ENCODE data around the gene PHF2. TPM values are rescaled to one million over a fixed set of nuclear protein-coding genes. Genes with fewer than 3 reads are reported as not detected.

Gene PHF2
- total RNA-seq, 4 donors from 2014 or later, result 22.6 to 40.2 (median 28.4) TPM

DNA sequence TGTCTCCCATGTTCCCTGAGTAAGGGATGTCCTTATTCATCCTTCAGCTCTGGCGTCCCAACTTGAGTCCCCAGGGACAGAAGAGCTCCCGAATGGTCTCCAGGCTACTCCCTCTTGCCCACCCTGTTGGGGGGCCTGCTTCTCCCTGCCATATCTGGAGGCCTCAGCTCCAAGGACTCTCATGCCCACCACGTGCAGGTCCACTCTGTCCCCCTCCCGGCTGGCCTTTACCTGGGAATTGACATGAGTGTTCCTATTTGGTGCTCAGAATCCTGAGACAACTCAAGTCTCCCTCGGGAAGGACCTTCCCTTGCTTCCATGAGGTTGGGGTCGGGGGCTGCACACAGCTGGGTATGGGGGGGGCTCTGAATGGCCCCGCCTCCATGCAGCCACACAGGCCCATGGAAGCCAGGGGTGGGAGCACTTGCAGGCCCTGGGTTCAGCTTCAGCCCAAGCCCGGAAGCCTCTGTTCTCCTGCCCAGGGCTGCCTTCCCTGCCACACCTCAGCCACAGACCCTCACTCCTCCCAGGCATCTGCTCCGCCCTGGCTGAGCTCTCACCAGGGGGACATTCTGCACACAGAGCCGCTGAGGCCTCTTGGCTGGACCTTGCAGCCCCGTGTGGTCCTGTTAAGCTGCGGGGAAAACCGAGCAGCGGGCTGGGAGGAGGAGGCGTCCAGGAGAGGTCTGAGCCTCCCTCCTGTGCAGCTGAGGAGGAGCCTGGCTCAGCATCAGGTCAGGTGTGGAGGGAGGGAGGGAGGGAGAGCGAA is 121.9 kb downstream of the PHF2 start:
- Histone ChIP-seq H3K27me3 (no peaks in the 10 kb centered on the region), H3K27ac (no peak overlapping the region), H3K4me1 (no peaks in the 10 kb centered on the region), H3K9me3 (peaks cover under 1% of the 10 kb centered on the region), H3K4me3 (no peak overlapping the region), H3K36me3 (no peaks in the 10 kb centered on the region)
- 82% methylated on average over 14 of the region's 16 CpGs for WGBS
- TF ChIP-seq EP300 (IDR thresholded peaks at IDR 0.05) (no peak), POLR2A (IDR thresholded peaks at IDR 0.05) (no peak), POLR2AphosphoS5 (IDR thresholded peaks at IDR 0.05) (no peak)
- TF ChIP-seq, protein P1, sequence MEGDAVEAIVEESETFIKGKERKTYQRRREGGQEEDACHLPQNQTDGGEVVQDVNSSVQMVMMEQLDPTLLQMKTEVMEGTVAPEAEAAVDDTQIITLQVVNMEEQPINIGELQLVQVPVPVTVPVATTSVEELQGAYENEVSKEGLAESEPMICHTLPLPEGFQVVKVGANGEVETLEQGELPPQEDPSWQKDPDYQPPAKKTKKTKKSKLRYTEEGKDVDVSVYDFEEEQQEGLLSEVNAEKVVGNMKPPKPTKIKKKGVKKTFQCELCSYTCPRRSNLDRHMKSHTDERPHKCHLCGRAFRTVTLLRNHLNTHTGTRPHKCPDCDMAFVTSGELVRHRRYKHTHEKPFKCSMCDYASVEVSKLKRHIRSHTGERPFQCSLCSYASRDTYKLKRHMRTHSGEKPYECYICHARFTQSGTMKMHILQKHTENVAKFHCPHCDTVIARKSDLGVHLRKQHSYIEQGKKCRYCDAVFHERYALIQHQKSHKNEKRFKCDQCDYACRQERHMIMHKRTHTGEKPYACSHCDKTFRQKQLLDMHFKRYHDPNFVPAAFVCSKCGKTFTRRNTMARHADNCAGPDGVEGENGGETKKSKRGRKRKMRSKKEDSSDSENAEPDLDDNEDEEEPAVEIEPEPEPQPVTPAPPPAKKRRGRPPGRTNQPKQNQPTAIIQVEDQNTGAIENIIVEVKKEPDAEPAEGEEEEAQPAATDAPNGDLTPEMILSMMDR (IDR thresholded peaks at IDR 0.05), result no peak
- DNase-seq (ENCODE audit: low spot score in 2 of 2), result no peak

DNA sequence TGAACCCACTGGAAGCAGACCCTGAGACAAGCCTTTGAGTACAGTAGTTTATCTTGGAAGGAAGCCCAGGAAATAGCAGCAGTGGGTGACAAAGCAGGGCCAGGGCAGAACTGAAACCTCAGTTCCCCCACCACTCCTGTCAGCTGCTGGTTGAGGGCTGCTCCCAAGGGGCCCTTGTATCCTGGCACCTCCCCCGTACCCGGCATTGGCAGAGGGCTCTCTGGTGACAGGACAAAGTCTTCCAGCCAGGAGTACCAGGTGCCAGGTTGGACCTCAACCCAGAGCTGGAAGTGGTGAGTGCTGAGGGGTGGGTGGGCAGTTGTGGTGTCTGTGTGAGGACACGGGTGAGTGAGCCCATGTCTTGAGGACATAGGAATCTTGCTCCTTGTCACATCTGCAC is 123.3 kb downstream of the PHF2 start:
- Histone ChIP-seq H3K9me3 (peaks cover 12% of the 10 kb centered on the region), H3K27me3 (no peaks in the 10 kb centered on the region), H3K36me3 (no peaks in the 10 kb centered on the region), H3K4me1 (no peaks in the 10 kb centered on the region), H3K27ac (no peak overlapping the region), H3K4me3 (no peak overlapping the region)
- WGBS, result 83% methylated on average over 3 of the region's 3 CpGs
- no peak for DNase-seq (ENCODE audit: low spot score in 2 of 2)
- TF ChIP-seq POLR2AphosphoS5 (IDR thresholded peaks at IDR 0.05), result no peak
- no peak for TF ChIP-seq EP300 (IDR thresholded peaks at IDR 0.05)
- TF ChIP-seq POLR2A (IDR thresholded peaks at IDR 0.05), result no peak
- TF ChIP-seq, protein P1 (IDR thresholded peaks at IDR 0.05), result no peak

DNA sequence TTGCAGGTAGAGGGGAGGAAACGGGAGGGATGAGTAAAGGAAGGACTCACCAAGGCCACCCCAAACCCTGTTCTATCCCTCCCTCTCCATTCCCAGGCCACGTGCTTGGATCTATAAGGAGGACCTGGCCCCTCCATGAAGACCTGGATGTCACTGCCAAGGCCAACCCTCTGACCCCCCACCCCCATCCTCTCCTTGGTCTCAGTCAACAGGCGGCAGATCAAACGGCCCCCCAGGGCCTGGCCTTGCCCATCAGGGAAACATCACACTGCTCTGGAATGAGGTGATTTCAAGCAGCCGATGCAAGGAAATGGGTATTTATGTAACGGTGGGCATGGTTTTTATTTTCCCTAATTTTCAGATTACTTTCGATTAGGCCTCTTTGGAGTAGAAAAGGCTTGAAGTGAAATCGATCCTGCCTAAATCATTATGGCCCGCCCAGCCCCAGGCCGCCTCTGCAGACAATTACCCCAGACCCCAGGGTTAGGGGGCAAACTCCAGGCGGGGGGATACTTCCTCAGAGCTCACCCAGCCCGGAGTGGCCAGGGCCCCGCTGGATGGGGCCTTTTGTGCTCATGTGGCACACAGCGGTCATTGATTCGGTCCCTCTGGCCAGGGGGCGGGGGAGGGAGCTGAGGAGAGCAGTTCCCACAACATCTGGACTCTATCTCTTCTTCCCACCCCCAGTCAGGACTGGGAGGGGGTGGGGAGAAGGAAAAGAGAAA is 125.3 kb downstream of the PHF2 start:
- DNase-seq (ENCODE audit: low spot score in 2 of 2), result no peak
- H3K27ac ChIP-seq, result no peak overlapping the region
- H3K36me3 ChIP-seq, result no peaks in the 10 kb centered on the region
- H3K4me3 ChIP-seq, result no peak overlapping the region
- TF ChIP-seq POLR2AphosphoS5 (IDR thresholded peaks at IDR 0.05) (no peak), EP300 (IDR thresholded peaks at IDR 0.05) (no peak), POLR2A (IDR thresholded peaks at IDR 0.05) (no peak)
- TF ChIP-seq, protein P1 (IDR thresholded peaks at IDR 0.05), result no peak
- H3K4me1 ChIP-seq, result no peaks in the 10 kb centered on the region
- H3K9me3 ChIP-seq, result peaks cover 12% of the 10 kb centered on the region
- WGBS, result 82% methylated on average over 16 of the region's 16 CpGs
- H3K27me3 ChIP-seq, result no peaks in the 10 kb centered on the region

DNA sequence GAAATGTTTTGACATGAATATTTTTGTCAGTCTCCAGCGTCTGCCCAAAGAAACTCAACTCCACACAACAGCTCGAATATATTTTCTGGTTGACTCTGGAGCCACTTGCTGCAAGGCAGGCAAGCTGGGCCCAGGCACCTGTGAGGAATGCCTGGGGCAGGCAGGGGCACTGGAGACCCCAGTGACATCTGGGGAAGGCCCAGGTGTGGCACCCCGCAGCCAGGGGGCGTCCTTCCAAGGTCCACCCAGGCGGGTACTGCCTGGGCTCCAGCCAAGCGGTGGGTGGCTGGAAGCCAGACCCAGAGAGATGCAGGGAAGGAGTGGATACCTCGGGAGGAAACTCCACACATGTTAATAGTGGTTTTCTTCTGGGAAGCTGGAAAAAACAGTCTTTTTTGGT is 125.9 kb downstream of the PHF2 start:
- H3K4me1 ChIP-seq, result no peaks in the 10 kb centered on the region
- 64% methylated on average over 7 of the region's 7 CpGs for WGBS
- H3K9me3 ChIP-seq, result peaks cover 12% of the 10 kb centered on the region
- no peak for DNase-seq (ENCODE audit: low spot score in 2 of 2)
- no peaks in the 10 kb centered on the region for H3K36me3 ChIP-seq
- H3K4me3 ChIP-seq, result no peak overlapping the region
- TF ChIP-seq, protein P1 (IDR thresholded peaks at IDR 0.05), result no peak
- TF ChIP-seq EP300 (IDR thresholded peaks at IDR 0.05), result no peak
- TF ChIP-seq POLR2AphosphoS5 (IDR thresholded peaks at IDR 0.05), result no peak
- TF ChIP-seq POLR2A (IDR thresholded peaks at IDR 0.05), result no peak
- no peaks in the 10 kb centered on the region for H3K27me3 ChIP-seq
- H3K27ac ChIP-seq, result no peak overlapping the region

DNA sequence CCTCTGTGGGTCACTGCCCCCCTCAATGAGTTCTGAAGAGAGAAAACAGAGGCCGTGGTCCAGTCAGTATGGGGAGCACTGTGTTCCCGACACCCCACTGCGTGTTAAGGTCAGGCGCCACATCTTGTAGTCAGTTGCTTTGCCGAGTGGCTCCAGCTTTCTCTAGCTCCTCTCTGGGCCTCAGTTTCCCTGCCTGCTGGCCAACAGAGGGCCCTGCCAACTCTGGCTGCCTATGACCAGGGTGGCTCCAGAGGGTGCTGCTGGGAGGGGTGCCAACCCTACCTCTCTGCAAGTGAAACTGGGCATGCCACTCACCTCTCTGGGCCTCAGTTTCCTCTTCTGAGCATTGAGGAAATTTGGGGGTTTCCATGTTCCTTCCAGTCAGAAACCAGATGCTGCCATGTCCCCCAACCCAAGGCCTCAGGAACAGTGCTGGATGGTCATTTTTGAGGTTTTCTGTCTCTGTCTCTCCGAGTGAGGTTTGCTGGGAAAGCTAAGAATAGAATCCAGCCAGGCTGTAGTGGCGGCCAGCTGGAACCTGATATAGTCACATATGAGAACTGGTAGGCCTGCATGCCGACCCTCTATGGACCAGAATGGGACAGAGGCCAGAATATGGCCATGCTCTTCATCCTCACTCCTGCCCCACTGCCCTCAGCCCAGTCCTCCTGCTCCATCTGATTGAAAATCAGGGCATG is 132.1 kb downstream of the PHF2 start:
- no CpG with 5 or more reads among the region's 8 CpGs for WGBS
- Histone ChIP-seq H3K36me3 (no peaks in the 10 kb centered on the region), H3K9me3 (peaks cover 10% of the 10 kb centered on the region), H3K27me3 (no peaks in the 10 kb centered on the region), H3K4me1 (no peaks in the 10 kb centered on the region), H3K4me3 (no peak overlapping the region), H3K27ac (no peak overlapping the region)
- DNase-seq (ENCODE audit: low spot score in 2 of 2), result no peak
- TF ChIP-seq, protein P1 (IDR thresholded peaks at IDR 0.05), result no peak
- TF ChIP-seq EP300 (IDR thresholded peaks at IDR 0.05), result no peak
- no peak for TF ChIP-seq POLR2A (IDR thresholded peaks at IDR 0.05)
- no peak for TF ChIP-seq POLR2AphosphoS5 (IDR thresholded peaks at IDR 0.05)

Measured in suprapubic skin (tissue), 4 donors.